GM19467 (cell line): ENCODE results near the gene PRKAG2.

ENCODE experiments used
- ATAC-seq: cut with Tn5 transposase; IDR thresholded peaks from one replicate; pipeline ENCODE4 v1.9.1; 2021; ENCODE audit warnings: mild to moderate bottlenecking, moderate library complexity; ENCODE audit not compliant: unreplicated experiment

The PRKAG2 gene

DNA sequence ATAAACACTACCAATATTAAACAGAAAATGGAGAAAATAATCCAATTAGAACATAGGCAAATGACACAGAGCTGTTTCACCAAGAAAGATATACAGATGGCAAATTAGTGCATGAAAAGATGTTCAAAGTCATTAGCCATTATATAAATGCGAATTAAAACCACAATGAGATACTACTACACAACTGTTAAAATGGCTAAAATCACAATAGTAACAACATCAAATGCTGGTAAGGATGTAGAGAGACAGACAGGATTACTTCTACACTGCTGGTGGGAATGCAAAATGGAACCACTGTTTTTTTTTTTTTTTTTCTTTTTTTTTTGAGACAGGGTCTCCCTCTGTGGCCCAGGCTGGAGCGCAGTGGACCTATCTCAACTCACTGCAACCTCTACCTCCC is 242.3 kb downstream of the PRKAG2 start:
- no peak for ATAC-seq

DNA sequence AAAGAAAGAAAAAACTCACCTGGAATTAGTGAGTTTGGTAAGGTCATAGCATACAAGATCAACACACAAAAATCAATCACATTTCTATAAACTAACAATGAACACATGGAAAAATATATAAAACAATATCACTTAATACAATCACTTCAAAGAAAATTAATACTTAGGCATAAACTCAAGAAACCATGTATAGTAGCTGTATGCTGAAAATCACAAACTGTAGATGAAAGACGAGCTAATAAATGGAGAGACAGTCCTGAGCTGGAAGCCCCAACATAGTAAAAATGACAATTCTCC is 243.5 kb downstream of the PRKAG2 start:
- no peak for ATAC-seq

DNA sequence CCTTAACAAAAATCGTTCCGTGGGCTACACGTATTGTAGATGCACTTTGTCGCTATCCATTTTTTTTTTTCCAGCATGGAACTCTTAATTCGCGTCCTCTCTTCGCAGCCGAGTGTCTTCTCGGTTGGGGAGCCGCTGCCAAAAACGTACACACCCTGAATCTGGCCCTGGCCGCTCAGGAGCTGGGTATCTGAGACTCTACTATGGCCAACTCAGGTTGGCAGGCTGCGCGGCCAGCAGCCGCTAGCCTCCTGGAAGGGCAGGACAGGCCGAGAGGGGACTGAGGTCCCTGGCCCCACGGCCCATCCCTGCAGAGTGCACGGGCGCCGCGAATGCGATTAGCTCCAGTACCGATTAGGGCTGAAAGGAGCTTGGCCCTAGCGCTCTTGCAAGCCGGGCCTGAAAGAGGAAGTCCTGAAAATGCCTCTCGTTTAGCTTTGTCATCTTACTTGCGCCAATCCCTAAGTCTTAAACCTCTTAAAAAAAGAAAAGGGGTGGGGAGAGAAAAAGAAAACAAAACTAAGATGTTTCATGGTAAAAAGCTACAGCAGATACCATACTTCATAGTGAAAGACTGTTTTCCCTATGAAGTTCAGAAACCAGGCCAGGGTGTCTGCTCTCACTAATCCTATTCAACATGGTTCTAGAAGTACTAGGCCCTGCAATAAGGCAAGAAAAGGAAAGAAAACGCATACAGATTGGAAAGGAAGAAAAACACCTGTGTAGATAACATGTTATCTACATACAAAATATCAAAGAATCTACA is 244.0 kb downstream of the PRKAG2 start:
- ATAC-seq: peak; percentile 57

DNA sequence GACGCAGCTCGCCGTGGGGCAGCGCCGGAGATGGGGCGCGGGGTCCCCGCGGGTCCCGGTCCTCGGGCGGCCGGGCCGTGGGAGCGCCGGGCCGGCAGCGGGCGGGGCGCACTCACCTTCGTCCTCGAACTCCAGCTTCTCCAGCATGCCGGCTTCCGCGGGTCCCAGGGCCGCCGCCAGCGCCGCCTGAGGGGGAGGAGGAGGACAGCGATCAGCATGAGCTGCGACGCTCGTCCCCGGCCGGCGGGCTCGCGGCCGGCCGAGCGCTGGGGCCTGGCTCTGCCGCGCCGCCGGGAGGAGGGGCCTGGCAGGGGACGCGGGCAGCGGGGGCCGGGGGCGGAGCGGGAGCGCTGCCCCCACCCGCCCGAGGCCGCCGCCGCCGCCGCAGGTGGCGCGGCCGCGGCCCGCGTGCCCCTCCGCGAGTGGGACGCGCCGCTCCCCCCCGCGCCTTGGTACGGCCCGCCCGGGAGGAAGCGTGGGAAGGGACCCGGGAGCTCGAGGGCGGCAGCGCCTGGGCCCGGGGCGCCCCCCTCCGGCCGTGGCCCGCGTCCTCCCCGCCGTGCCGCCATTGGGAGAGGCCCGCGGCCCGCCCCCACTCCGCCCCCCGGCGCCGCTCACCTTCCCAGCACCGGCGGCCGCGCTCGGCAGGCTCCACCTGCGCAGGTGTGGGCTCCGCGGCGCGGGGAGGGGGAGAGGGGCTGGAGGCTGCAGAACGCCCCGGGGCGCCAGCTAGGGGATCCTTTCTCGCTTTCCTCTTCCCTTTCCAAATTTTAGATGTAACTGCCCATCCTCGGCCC is 244.8 kb downstream of the PRKAG2 start:
- ATAC-seq: peak; percentile 69

DNA sequence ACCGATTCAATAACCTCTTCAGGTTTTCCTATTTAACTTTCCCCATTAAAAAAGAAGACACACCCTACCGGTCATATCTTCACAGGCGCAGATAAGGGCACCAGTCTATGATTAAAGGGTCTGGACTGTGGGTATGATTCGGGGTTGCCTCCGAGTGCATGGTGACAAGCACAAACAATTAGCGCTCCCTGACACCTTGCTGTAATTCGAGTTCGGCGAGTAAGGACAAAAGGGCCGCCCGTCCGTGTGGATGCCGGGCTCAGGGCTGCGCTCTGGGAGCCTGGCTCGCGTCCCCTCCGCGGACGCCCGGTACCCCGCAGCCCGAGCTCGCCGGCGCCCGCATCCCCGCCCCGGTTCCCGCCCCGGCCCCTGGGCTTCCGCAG is 245.4 kb downstream of the PRKAG2 start:
- ATAC-seq: peak; percentile 22

DNA sequence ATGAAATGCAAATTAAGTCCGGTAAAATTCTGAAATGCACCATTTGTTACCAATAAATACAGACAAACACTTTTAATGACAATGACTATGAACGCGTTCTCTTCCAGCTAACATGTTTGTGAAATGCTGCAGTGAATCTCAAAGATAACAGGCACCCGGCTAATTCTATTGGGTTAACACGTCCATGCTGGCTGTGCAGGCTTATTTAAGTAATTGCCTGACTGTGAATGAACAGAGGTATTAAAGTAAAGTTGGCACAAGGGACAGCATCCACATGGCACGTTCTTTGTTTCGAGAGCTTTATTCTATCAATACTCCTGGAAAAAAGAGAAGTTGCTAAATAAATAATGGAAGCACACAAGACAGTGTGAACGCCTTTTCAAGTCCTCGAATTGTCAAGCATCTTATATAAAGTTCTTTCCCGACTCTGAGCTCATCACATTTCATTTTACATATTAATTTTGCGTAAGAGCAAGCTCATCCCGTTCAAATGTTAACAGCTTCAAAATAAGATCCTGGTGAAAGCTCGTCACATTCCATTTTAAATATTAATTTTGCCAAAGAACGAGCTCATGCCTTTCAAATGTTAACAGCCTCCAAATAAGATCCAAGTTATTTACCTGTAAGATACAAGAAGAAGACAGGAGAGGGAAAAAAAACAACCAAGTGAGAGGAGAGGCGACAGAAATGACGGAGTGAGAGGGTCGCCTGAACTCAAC is 245.9 kb downstream of the PRKAG2 start:
- no peak for ATAC-seq

DNA sequence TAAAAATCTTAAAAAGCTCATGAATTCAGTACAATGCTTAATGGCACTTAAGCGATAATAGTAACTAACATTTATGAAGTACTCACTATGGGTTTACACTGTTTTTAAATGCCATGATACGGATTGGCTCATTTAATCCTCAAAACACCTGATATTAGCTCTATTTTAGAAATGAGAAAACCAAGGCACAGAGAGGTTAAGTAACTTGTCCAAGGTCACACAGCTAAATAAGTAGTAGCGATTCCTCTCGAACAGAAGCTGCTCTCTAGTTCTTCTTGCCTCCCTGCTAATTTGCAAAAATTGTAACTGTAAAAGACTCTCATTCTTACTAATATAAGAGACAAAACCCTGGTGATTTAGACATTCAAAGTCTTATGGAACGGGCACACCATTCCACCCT is 246.6 kb downstream of the PRKAG2 start:
- no peak for ATAC-seq

DNA sequence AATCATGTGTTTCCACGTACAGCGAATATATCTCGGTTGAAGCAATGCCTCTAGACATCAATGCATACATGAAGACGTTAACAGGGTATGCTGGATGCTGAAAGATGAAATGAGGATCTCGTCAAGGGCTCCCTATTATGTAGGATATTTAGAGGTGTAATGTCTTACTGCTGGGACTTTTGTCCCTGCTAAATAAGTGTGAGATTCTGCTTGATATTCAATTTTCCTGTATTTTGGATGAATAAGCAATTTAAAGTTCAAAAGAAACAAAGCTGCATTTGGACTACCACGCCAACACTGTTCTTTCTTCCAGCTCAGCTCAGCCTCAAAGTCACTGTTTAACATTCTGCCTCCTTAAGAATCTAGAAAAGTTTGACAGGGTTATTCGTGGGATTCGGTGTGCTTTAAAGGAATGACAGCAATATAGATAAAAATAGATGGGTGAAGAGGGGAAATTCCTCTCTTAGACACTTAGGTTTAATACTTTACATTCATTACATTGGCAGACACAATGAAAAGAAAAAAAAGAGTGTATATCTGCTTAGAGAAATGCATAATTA is 247.1 kb downstream of the PRKAG2 start:
- no peak for ATAC-seq

DNA sequence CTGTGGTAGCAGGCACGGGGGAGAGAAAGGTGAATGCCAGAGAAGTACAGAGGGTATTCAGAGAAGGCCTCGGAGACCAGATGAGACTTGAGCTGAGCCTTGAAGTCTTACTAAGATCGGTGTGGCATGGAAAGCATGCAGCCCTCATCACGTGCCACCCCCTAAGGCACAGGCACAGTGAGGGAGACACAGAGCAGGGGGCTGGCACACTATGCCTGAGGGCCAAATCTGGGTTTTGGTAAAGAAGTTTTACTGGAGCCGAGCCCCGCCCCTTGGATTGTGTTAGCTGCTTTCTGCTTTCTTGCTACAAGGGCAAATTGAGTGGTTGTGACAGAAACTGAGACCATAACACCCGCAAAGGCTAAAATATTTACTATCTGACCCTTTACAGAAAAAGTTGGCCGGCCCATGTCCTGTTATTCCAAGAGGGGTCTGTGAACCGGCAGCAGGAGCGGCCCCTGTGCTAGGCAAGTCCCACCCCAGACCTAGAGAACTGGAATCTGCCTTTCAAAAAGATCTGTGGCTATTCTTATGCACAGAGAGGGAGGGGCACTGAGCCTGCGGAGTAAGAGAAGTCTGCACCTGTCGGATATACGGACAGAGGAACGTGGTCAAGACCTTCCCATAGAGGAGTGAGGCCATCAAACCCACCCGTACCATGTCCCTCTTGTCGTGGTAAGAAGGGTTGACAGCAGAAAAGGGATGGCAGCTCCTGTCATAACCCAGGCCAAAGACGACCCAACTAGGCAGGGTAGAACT is 247.9 kb downstream of the PRKAG2 start:
- ATAC-seq: no peak

DNA sequence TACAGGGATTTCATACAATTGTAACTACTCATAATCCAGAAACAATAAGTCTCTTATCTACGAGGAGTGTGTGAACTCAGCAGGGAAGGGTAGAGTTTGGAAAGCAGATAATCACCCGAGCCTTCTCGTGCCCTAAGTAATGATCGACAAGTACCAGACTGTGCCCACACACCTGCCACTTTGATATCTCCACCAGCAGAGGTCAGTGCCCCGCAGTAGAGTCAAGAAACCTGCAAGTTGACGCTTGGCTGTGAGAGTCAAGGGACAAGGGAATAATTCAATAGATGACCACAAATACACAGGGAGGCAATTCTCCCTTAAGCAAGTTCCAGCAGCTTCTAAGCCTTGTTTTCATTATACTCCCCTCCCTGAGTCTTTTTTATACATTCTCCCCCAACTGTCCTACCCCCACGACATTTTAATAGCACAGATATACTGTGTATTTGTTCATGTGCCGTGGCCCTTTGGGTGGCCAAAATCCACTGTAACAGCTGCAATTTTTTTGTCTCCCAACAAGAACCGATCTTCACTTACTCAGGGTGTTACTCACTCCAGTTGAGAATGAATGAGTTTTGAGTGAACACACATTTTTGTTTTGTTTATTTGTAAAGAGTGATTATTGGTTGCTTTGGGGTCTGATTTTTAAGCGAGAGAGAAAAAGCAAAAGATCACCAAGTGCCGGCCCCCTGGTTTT is 250.3 kb downstream of the PRKAG2 start:
- no peak for ATAC-seq

DNA sequence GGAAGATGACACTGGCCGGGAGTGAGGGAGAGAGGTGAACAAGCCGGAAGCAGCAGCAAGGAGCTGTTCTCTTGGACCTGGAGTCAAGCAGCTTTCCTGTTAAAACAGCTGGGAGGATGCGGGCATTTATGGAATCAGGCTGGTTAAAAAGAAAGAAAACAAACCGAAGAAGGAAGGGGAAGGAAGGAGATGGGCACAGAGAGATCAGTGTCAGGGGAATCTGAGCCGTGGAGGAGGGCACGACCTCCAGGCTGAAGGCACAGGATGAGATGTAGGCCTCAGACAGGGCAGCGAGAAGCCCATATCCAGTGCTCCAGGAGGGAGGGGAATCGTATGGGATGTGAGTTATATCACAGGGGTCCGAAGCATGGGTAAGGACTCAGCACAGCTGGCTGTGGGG is 251.3 kb downstream of the PRKAG2 start:
- ATAC-seq: no peak

DNA sequence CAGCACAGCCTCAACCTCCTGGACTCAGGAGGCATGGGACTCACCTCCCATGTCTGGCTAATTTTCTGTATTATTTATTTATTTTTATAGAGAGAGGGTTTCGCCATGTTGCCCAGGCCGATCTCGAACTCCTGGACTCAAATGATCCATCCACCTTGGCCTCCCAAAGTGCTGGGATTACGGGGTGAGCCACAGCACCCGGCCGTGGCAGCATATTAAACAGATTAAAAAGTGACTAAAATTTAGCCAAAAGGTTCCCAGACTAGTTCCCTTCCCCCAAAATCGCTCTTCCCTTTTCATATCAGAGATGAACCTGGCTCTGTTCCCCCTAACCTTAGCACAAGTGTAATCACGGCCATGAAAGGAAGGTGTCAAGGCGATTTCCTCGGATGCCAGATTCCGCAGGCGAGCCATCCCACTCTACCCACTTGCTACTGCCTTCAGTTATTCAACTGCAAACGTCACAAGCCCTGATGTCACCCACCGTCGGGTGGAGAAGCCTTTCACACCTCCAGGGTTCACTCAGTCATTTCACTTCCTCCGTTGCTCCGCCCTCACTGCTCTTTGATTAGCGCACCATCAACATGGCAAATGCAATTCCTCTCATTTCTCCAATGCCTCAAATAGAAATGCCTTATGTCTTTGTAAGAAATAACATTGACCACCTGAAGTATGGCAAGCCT is 252.5 kb downstream of the PRKAG2 start:
- no peak for ATAC-seq

DNA sequence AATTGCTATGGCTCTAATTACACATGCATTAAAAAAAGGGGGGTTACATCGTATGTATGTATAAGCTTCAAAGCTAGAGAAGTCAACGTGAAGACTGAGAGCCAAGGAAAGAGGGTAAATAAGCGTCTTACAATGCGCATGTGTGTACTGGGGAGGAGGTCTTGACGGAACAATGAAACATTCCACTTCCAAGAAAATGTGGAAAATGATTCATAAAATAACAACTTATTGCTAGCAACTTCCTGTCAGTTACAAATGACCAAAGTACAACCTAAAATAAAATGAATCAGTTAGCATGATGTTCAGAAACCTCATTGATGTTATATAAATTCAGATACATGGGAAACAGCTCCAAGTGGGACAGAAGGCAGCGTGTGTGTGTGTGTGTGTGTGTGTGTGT is 253.1 kb downstream of the PRKAG2 start:
- no peak for ATAC-seq

DNA sequence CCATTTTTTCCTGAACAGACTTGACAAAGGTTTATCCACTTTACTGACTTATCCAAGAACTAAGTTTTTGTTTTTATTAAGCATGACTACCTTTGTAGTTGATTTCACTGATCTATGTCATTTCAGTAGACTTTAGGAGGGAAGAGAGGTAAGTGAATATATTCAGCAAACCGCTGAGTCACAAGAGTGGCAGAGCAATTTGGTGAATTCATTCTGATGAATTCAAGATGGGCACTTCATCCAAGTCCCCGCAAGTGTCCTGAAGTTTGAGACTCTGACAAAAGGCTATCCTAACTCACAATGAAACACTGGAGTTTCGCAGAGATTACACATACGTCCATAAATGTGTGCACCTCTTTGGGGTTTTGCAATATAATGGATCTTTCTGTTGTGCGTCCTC is 255.0 kb downstream of the PRKAG2 start:
- ATAC-seq: no peak

DNA sequence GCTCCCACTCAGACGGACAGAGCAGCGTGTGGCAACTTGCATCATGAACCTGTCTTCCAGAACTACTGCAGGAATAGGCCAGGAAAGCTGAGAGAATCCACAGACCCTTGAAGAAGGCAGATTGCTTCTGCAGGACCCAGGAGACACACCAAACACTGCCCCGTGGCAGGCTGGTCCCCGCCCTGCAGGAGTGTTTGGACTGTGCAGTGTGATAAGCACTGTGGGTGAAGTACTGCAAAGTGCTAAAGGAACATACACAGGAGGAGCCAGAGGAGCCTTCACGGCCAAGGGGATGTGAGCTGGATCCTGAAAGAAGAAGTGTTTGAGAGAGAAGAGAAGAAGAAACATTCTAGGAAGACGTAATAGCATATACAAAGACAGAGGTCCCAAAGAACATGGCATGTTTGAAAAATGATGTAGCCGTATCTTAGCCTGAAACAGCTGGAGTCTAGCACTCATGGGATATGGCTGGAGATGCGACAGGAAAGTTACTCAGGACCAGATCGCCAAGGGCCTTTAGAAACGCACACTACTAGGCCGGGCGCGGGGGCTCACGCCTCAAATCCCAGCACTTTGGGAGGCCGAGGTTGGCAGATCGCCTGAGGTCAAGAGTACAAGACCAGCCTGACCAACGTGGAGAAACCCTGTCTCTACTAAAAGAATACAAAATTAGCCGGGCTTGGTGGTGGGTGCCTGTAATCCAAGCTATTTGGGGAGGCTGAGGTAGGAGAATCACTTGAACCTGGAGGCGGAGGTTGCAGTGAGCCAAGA is 260.3 kb downstream of the PRKAG2 start:
- ATAC-seq: no peak

DNA sequence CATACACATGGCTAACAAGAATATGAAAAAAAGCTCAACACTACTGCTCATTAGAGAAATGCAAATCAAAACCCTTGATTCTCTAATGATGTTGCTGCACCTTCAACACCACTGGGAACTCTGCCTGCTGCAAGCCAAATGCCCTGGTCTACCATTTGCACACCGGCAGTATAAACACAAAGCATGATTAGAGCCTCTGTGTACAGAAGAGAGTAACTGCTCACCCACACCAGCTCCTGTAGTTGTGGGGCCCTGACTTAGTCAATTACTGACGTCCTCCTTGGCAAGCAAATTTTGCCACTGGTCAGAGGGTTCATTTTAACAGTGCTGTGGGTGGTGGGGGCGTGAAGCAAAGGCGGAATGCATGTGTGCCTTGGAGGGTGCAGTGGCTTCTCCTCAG is 261.1 kb downstream of the PRKAG2 start:
- no peak for ATAC-seq

DNA sequence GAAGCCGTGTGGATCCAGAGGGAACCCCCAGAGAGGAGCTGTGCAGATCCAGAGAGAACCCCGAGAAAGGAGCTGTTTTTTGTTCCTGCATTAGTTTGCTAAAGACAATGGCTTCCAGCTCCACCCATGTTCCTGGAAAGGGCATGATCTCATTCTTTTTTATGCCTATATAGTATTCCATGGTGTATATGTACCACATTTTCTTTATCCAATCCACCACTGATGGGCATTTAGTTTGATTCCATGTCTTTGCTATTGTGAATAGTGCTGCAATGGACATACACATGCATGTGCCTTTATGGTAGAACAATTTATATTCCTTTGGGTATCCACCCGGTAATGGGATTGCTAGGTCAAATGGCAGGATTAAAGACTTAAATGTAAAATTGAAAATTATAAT is 261.9 kb downstream of the PRKAG2 start:
- ATAC-seq: no peak

DNA sequence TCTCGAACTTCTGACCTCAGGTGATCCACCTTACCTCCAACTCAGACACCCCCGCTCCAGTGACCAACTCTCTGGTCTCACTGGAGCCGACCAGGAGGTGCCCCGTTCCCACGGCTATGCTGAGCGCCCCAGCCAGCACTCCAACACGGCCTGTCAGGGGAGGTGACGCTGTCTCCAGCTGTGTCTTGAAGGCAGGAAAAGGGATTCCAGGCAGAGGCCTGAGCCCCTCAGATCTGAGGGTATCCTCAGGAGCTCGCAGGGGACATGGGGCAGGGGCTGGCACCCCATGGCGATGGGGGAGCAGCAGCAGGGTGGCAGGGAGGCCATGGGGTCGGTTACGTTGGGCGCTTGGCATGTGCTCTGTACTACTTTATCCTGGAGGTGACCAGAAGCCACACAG is 262.9 kb downstream of the PRKAG2 start:
- no peak for ATAC-seq

DNA sequence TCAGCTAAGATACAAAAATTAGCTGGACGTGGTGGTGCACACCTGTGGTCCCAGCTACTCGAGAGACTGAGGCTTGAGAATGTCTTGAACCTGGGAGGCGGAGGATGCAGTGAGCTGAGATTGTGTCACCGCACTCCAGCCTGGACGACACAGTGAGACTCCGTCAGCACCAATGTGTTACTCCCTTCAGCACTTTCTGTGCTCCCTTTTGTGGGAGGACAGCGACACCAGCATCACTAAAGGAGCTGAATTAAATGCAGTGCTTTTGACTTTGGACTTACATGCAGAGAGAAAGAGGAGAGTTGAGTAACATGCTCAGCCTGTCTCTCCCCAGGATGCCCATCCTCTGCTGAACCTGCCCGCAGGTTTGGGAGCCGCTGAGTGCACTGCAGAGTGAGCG is 265.0 kb downstream of the PRKAG2 start:
- no peak for ATAC-seq
